OCI-LY7 (cell line): Measurements from ENCODE around the gene ASS1. TPM values are rescaled to one million over a fixed set of nuclear protein-coding genes. Genes with fewer than 3 reads are reported as not detected.

Experiments
- BruUV-seq: library from RNA; stranded (reverse); fragments of 400-500 nt; replicated peaks from 2 replicates; lab custom pipeline; 2021; lab: Mats Ljungman, UMichigan
- CTCF ChIA-PET: fragments of 300-600 bp; sonication (Branson Sonifier 250); formaldehyde crosslinking; loops from one replicate; lab custom pipeline; 2022; ENCODE audit warnings: antibody characterized with exemption; ENCODE audit not compliant: unreplicated experiment; lab: Charles Lee
- POLR2A ChIA-PET: fragments of 300-600 bp; sonication (Branson Sonifier 250); formaldehyde crosslinking; loops from one replicate; lab custom pipeline; 2022; ENCODE audit warnings: antibody characterized with exemption; lab: Charles Lee
- DNase-seq: peaks from one replicate; pipeline ENCODE4 v3.0.0-alpha.2; 2015; ENCODE audit warnings: low spot score
- H2AFZ ChIP-seq: fragments of 200-600 bp; sonication (generic), shearing (Covaris generic); 2 replicates; pipeline ENCODE4 v1.6.1; 2014; ENCODE audit warnings: mild to moderate bottlenecking, antibody characterized with exemption, low read length, moderate library complexity
- H3K27ac ChIP-seq: fragments of 200-600 bp; sonication (generic); 2 replicates; pipeline ENCODE4 v1.5.1; 2014; ENCODE audit warnings: mixed run types, low read depth, mild to moderate bottlenecking, moderate library complexity, low read length, inconsistent platforms; ENCODE audit not compliant: poor library complexity, severe bottlenecking
- H3K36me3 ChIP-seq: fragments of 200-600 bp; sonication (generic); 2 replicates; pipeline ENCODE4 v1.6.1; 2014; ENCODE audit warnings: mild to moderate bottlenecking, antibody characterized with exemption, low read length, moderate library complexity, mixed read lengths; ENCODE audit not compliant: insufficient read depth
- H3K4me1 ChIP-seq: fragments of 200-600 bp; sonication (generic); 2 replicates; pipeline ENCODE4 v1.5.1; 2014; ENCODE audit warnings: mild to moderate bottlenecking, low read length; ENCODE audit not compliant: insufficient read depth, poor library complexity, severe bottlenecking
- H3K4me2 ChIP-seq: fragments of 200-600 bp; sonication (generic); 2 replicates; pipeline ENCODE4 v1.6.1; 2014; ENCODE audit warnings: mild to moderate bottlenecking, low read length
- H3K4me3 ChIP-seq: fragments of 200-600 bp; sonication (generic); 2 replicates; pipeline ENCODE4 v1.5.1; 2014; ENCODE audit warnings: mild to moderate bottlenecking, low read depth, low read length; ENCODE audit not compliant: poor library complexity, severe bottlenecking
- H3K79me2 ChIP-seq: fragments of 200-600 bp; sonication (generic); 2 replicates; pipeline ENCODE4 v1.6.1; 2016; ENCODE audit warnings: low read depth, mild to moderate bottlenecking, low read length, moderate library complexity, mixed read lengths; ENCODE audit not compliant: insufficient read depth
- H3K9me2 ChIP-seq: fragments of 200-600 bp; sonication (generic); 2 replicates; pipeline ENCODE4 v1.6.1; 2016; ENCODE audit warnings: mild to moderate bottlenecking, low read length, mixed read lengths; ENCODE audit not compliant: insufficient read depth
- H3K9me3 ChIP-seq: fragments of 200-600 bp; sonication (generic); 2 replicates; pipeline ENCODE4 v1.6.1; 2014; ENCODE audit warnings: mild to moderate bottlenecking, mixed run types, low read length, mixed read lengths
- H4K20me1 ChIP-seq: fragments of 200-600 bp; sonication (generic); 2 replicates; pipeline ENCODE4 v1.6.1; 2014; ENCODE audit warnings: mild to moderate bottlenecking, antibody characterized with exemption, low read length, moderate library complexity, mixed read lengths; ENCODE audit not compliant: insufficient read depth
- CTCF ChIP-seq: fragments of 200-600 bp; sonication (generic); conservative IDR thresholded peaks from 2 replicates; pipeline ENCODE4 v1.5.1; 2014; ENCODE audit warnings: mild to moderate bottlenecking, antibody characterized with exemption, low read length, moderate library complexity, mixed read lengths
- EZH2phosphoT487 ChIP-seq: fragments of 200-600 bp; sonication (generic); IDR thresholded peaks from 2 replicates; pipeline ENCODE4 v1.6.1; 2018; ENCODE audit warnings: low read depth, borderline replicate concordance, mild to moderate bottlenecking, mixed run types, antibody characterized with exemption, low read length, moderate library complexity, mixed read lengths
- intact Hi-C: fragments of 100-400 bp; cut with micrococcal nuclease; formaldehyde crosslinking; loops from one replicate; pipeline ENCODE4 v1.10.0; 2022; ENCODE audit not compliant: unreplicated experiment
- total RNA-seq, 2 experiments: library from RNA; depleted of rRNA in 1 of 2; stranded (reverse); fragments of >200 nt in 1 of 2; shearing (Covaris generic) in 1 of 2; gene quantifications; 2 replicates each; pipeline ENCODE4 v1.2.3, GENCODE V29; 2014 to 2022

ASS1 gene
- total RNA-seq, 2 experiments from 2014 or later = 0.70 to 16.3 TPM

DNA sequence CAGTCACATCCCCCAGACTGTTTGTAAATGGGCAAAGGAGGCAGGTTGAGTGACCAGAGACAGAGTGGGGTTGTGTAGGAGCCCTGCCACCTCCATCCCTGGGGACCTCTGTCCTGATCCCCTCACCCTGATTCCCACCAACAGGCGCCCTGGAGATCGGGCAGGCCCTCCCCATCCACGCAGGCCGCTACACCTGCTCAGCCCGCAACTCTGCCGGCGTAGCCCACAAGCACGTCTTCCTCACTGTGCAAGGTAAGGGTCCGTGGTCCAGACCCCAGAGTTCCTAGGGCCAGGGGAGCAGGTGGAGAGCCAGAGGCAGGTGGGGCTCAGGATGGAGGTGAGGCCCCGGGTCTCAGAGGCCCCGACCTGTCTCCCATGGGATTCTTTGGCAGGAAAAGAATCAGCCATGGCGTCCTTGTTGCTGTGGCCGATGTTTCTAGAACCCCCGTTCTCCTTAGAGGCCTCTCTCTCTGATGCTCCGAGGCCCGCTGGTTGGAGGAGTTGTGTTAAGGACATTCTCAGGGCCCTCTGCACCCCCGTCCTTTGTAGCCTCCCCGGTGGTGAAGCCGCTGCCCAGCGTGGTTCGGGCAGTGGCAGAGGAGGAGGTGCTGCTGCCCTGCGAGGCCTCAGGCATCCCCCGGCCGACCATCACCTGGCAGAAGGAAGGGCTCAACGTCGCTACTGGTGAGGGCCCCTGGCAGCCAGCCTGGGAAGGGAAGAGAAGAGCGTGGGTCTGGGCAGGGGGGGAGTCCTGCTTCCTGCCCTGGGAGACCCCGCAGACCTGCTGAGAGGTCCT lies 41.9 kb upstream of the ASS1 start:
- H3K4me1 ChIP-seq = no peaks in the 10 kb centered on the region
- TF ChIP-seq CTCF (no peak), EZH2phosphoT487 (no peak)
- no TSS peak for BruUV-seq

DNA sequence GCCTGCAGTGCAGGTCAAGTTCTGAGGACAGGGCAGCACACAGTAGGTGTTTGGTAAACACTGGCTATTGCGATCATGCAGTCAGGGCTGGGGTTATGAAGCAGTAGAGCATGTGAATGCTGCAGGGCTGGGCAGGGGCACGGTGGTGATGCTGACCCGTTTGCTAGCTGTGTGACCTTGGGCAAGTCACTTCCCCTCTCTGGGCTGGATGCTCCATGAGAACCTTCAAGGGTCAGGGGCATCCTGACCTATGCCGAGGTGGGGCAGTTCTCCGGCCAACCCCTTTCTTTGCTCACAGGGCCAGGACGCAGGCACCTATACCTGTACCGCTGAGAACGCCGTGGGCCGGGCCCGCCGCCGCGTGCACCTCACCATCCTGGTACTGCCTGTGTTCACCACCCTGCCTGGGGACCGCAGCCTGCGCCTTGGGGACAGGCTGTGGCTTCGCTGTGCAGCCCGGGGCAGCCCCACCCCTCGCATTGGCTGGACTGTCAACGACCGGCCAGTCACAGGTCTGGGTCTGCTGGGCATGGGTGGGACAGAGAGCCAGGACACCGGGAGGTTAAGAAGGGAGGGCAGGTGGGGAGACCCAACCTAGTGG lies 39.0 kb upstream of the ASS1 start:
- Histone ChIP-seq H3K9me3 (no peaks in the 10 kb centered on the region), H3K27ac (no peak overlapping the region), H4K20me1 (no peaks in the 10 kb centered on the region), H3K9me2 (no peaks in the 10 kb centered on the region), H2AFZ (no peak overlapping the region), H3K36me3 (no peaks in the 10 kb centered on the region), H3K4me1 (no peaks in the 10 kb centered on the region), H3K4me3 (no peak overlapping the region), H3K79me2 (no peaks in the 10 kb centered on the region), H3K4me2 (no peak overlapping the region)
- ChIA-PET POLR2A (no interaction called here), CTCF (no interaction called here)
- no TSS peak for BruUV-seq
- DNase-seq = no peak
- TF ChIP-seq CTCF (no peak), EZH2phosphoT487 (no peak)
- intact Hi-C loops = no loop called here

More for the DNA sequence above, 41.9 kb upstream of the ASS1 start:
- CTCF ChIA-PET = no interaction called here
- POLR2A ChIA-PET = no interaction called here
- no peak for DNase-seq
- H3K4me3 ChIP-seq = no peak overlapping the region
- H3K9me2 ChIP-seq = no peaks in the 10 kb centered on the region
- no peak overlapping the region for H3K4me2 ChIP-seq
- no peaks in the 10 kb centered on the region for H3K36me3 ChIP-seq
- no peaks in the 10 kb centered on the region for H3K9me3 ChIP-seq
- H3K27ac ChIP-seq = no peak overlapping the region
- intact Hi-C loops = no loop called here
- H3K79me2 ChIP-seq = no peaks in the 10 kb centered on the region
- no peaks in the 10 kb centered on the region for H4K20me1 ChIP-seq
- no peak overlapping the region for H2AFZ ChIP-seq

GRCh38 chr9:130406278-130406895 lies 38.4 kb upstream of the ASS1 start:
- intact Hi-C loops = no loop called here
- ChIA-PET POLR2A (no interaction called here), CTCF (no interaction called here)
- TF ChIP-seq CTCF (no peak), EZH2phosphoT487 (no peak)
- Histone ChIP-seq H2AFZ (no peak overlapping the region), H3K27ac (no peak overlapping the region), H3K4me3 (no peak overlapping the region), H3K9me3 (no peaks in the 10 kb centered on the region), H3K36me3 (no peaks in the 10 kb centered on the region), H3K79me2 (no peaks in the 10 kb centered on the region), H3K9me2 (no peaks in the 10 kb centered on the region), H3K4me2 (no peak overlapping the region), H3K4me1 (no peaks in the 10 kb centered on the region), H4K20me1 (no peaks in the 10 kb centered on the region)
- DNase-seq = no peak
- BruUV-seq = no TSS peak
